Tibial nerve (tissue), 4 donors: ENCODE data around the gene COL6A2. TPM values are rescaled to one million over a fixed set of nuclear protein-coding genes. Genes with fewer than 3 reads are reported as not detected.

Source experiments
- DNase-seq, 2 donors: peaks; one replicate each; pipeline ENCODE4 v3.0.0-alpha.2; 2019; ENCODE audit warnings: low spot score in 2 of 2
- H3K27ac ChIP-seq, 4 donors: fragments of 200-600 bp; sonication (generic) in 3 of 4; one replicate each; pipeline ENCODE4 v1.5.1; 2017 to 2019; ENCODE audit warnings: mild to moderate bottlenecking in 1 of 4
- H3K27me3 ChIP-seq, 2 donors: fragments of 200-600 bp; sonication (generic) in 1 of 2; one replicate each; pipeline versions ENCODE4 v1.5.1 to v1.6.0; 2017 to 2019
- H3K36me3 ChIP-seq, 3 donors: fragments of 200-600 bp; sonication (generic); one replicate each; pipeline ENCODE4 v1.5.1; 2018 to 2019
- H3K4me1 ChIP-seq, 4 donors: fragments of 200-600 bp; sonication (generic) in 3 of 4; one replicate each; pipeline ENCODE4 v1.5.1; 2017 to 2019
- H3K4me3 ChIP-seq, 4 donors: fragments of 200-600 bp; sonication (generic) in 3 of 4; one replicate each; pipeline ENCODE4 v1.5.1; 2017 to 2019; ENCODE audit warnings: mild to moderate bottlenecking in 1 of 4, moderate library complexity in 1 of 4
- H3K9me3 ChIP-seq, 4 donors: fragments of 200-600 bp; sonication (generic) in 3 of 4; one replicate each; pipeline ENCODE4 v1.5.1; 2017 to 2019
- EP300 ChIP-seq, 2 donors: sonication (generic); formaldehyde crosslinking; IDR thresholded peaks; one replicate each; pipeline ENCODE4 v1.6.1; 2017; ENCODE audit warnings: antibody characterized with exemption in 2 of 2, mild to moderate bottlenecking in 1 of 2
- POLR2A ChIP-seq, 2 donors: fragments of 450-650 bp; IDR thresholded peaks; one replicate each; pipeline ENCODE4 v1.6.1; 2017; ENCODE audit warnings: antibody characterized with exemption in 2 of 2, mild to moderate bottlenecking in 2 of 2, moderate library complexity in 2 of 2
- WGBS, 2 donors: methylation state at CpG; one replicate each; pipeline ENCODE4 v1.1.5; 2018; 5-methylcytosine and 5-hydroxymethylcytosine counted together
- total RNA-seq, 4 donors: library from RNA; depleted of rRNA; stranded (reverse); fragments of >200 nt; gene quantifications; one replicate each; pipeline ENCODE4 v1.1.0, GENCODE V29; 2016
- TF ChIP-seq, protein P1 (sequence below), 5 experiments: fragments of 200-600 bp in 3 of 5; fragments of 450-650 bp in 2 of 5; sonication (generic) in 3 of 5; IDR thresholded peaks; one replicate each; pipeline ENCODE4 v1.5.1; 2016 to 2019; ENCODE audit warnings: antibody characterized with exemption in 5 of 5, mild to moderate bottlenecking in 3 of 5, moderate library complexity in 2 of 5

COL6A2 gene
- total RNA-seq, 4 donors from 2014 or later, result 470 to 1,210 (median 744) TPM

GRCh38 chr21:46144464-46145070, 46.7 kb downstream of the COL6A2 start:
- Histone ChIP-seq H3K36me3 (no peaks in the 10 kb centered on the region), H3K4me3 (no peak overlapping the region), H3K9me3 (no peaks in the 10 kb centered on the region), H3K4me1 (peaks cover 0 to 10% (median 0%) of the 10 kb centered on the region in 4 donors), H3K27ac (no peak overlapping the region), H3K27me3 (peaks cover 0 to 9% of the 10 kb centered on the region in 2 donors)
- DNase-seq, result no peak
- 28 to 42% methylated on average over 2 to 4 of the region's 4 CpGs for WGBS, 2 donors
- TF ChIP-seq EP300 (IDR thresholded peaks at IDR 0.05), result no peak
- TF ChIP-seq, protein P1, sequence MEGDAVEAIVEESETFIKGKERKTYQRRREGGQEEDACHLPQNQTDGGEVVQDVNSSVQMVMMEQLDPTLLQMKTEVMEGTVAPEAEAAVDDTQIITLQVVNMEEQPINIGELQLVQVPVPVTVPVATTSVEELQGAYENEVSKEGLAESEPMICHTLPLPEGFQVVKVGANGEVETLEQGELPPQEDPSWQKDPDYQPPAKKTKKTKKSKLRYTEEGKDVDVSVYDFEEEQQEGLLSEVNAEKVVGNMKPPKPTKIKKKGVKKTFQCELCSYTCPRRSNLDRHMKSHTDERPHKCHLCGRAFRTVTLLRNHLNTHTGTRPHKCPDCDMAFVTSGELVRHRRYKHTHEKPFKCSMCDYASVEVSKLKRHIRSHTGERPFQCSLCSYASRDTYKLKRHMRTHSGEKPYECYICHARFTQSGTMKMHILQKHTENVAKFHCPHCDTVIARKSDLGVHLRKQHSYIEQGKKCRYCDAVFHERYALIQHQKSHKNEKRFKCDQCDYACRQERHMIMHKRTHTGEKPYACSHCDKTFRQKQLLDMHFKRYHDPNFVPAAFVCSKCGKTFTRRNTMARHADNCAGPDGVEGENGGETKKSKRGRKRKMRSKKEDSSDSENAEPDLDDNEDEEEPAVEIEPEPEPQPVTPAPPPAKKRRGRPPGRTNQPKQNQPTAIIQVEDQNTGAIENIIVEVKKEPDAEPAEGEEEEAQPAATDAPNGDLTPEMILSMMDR (IDR thresholded peaks at IDR 0.05), result no peak
- TF ChIP-seq POLR2A (IDR thresholded peaks at IDR 0.05), result no peak

DNA sequence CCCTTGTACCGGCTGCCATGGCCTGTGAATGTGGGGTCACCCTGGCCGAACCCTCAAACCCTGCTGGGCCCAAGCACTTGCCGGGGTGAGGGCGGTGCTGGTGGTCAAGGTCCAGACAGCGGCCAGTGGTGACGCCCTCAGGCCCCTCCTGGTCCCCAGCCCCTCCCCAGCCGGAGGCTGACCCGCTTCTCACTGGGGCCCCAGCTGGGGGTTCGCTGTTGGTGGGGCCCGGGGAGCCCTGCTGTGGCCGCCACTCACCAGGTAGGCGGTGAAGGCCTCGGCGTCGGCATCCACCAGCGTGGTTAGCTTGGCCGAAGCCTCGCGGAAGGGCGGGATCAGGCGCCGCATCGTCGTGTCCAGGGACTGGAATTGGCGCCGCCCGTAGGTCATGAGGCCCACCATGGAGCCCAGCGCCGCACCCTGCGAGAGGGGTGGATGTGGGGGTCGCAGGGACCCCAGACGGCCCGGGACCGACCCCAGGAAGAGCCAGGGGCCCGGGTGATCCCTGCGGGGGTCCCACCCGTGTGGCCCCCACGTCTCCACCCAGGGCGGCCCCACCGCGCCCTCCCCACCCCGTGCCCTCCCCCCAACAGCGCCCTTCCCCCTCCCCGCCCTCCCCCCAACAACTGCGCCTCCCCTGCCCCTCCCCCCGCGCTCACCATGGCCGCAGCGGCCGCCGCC, 47.4 kb downstream of the COL6A2 start:
- no peak overlapping the region for H3K4me3 ChIP-seq
- peaks cover 0 to 4% of the 10 kb centered on the region in 2 donors for H3K27me3 ChIP-seq
- peak in 1 of 2 donors; percentile 7 for DNase-seq
- no peak overlapping the region for H3K27ac ChIP-seq
- WGBS, 2 donors, result 82 to 90% methylated on average over 8 to 34 of the region's 51 CpGs
- H3K9me3 ChIP-seq, result no peaks in the 10 kb centered on the region
- TF ChIP-seq POLR2A (IDR thresholded peaks at IDR 0.05) (no peak), EP300 (IDR thresholded peaks at IDR 0.05) (no peak)
- TF ChIP-seq, protein P1 (IDR thresholded peaks at IDR 0.05), result no peak
- peaks cover 0 to 10% (median 0%) of the 10 kb centered on the region in 4 donors for H3K4me1 ChIP-seq
- H3K36me3 ChIP-seq, result no peaks in the 10 kb centered on the region

DNA sequence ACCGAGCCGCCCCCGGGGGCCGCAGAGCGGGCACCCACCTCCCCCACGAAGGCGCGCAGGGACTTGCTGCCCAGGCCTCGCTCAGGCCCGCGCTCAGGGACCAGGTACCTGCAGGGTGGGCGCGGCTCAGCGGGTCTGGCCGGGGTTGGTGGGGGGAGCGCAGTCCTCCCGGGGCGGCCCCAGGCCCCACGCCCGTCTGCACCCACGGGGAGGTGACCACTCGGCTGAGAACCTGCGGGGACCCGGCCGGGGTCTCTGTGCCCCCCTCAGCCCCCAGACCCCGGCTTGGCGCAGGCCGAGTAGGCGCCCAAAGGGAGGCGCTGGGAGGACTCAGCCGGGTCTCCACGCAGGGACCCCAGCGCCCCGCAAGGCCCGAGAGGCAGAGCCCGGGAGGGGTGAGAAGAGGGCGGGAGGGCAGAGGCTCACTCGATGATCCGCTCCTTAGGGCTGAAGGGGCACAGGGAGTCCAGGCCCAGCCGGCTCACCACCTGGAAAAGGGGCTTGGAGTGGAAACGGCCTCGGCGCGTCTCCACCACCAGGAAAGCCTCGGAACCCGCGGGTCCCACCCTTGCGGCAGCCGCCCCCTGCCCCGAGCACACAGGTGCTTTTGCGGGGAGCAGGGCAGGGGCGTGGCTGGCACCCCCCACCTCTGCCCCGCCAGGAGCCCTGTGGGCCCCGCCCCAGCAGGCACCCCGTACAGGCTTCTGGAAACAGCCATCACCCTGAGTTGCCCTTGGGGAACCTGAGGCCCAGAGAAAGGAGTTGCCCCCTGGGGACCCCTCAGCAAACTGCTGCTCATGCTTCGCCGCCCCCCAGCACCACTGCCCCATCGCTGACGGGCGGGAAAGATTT, 48.2 kb downstream of the COL6A2 start:
- Histone ChIP-seq H3K27me3 (no peaks in the 10 kb centered on the region), H3K27ac (no peak overlapping the region), H3K36me3 (no peaks in the 10 kb centered on the region), H3K9me3 (no peaks in the 10 kb centered on the region), H3K4me3 (no peak overlapping the region), H3K4me1 (peaks cover 0 to 10% (median 0%) of the 10 kb centered on the region in 4 donors)
- TF ChIP-seq EP300 (IDR thresholded peaks at IDR 0.05) (no peak), POLR2A (IDR thresholded peaks at IDR 0.05) (no peak)
- TF ChIP-seq, protein P1 (IDR thresholded peaks at IDR 0.05), result no peak
- WGBS, 2 donors, result 89 to 93% methylated on average over 42 to 45 of the region's 60 CpGs
- peak in 1 of 2 donors; percentile 9 for DNase-seq

- no peaks in the 10 kb centered on the region for H3K27me3 ChIP-seq
- no peak overlapping the region for H3K4me3 ChIP-seq
- peak in 1 of 2 donors; percentile 1 for DNase-seq
- TF ChIP-seq EP300 (IDR thresholded peaks at IDR 0.05) (no peak), POLR2A (IDR thresholded peaks at IDR 0.05) (no peak)
- TF ChIP-seq, protein P1 (IDR thresholded peaks at IDR 0.05), result no peak
- H3K4me1 ChIP-seq, result peaks cover 0 to 10% (median 0%) of the 10 kb centered on the region in 4 donors
- no peaks in the 10 kb centered on the region for H3K36me3 ChIP-seq
- no peaks in the 10 kb centered on the region for H3K9me3 ChIP-seq
- no peak overlapping the region for H3K27ac ChIP-seq
- 68 to 72% methylated on average over 14 of the region's 14 CpGs for WGBS, 2 donors
Measured at GRCh38 chr21:46146856-46147255, 48.9 kb downstream of the COL6A2 start.
